ENCODE results near the gene KRTAP12-1.

DNA sequence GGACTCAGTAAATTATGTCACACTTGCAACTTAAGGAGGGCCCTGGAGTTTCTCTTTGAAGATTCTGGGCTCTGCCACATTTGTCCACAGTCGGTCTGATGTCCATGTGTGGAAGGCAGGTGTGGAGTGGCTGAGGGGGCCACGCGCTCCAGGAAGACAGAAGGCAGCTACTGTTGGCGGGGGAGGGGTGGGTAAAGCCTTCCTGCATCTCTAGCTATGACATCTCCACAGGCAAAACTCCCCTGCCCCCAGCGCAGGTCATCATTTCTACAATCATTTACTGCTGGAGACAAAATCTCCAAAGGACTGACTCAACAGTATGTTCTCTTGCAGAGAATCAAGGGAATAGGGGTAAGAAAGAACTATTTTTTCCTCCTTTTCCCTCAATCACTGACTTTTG is 40.8 kb upstream of the KRTAP12-1 start:
- TF ChIP-seq EZH2 (IDR thresholded peaks at IDR 0.05; ENCODE audit: insufficient read depth, poor library complexity, severe bottlenecking) = no peak
- TF ChIP-seq EZH2phosphoT487 (IDR thresholded peaks at IDR 0.05; ENCODE audit: insufficient read depth, low read depth) = no peak
